HCT116 (cell line): ENCODE results near the gene ELP1. TPM values are rescaled to one million over a fixed set of nuclear protein-coding genes. Genes with fewer than 3 reads are reported as not detected.

Experiments used
- ATAC-seq: fragments of 200-7000 bp; cut with Tn5 transposase; 2 replicates; pipeline ENCODE4 v1.9.1; 2020; ENCODE audit warnings: mild to moderate bottlenecking, moderate library complexity
- BruUV-seq: library from RNA; stranded (reverse); fragments of 400-500 nt; replicated peaks from 2 replicates; lab custom pipeline; 2021; lab: Mats Ljungman, UMichigan
- CTCF ChIA-PET: fragments of 300-600 bp; sonication (Branson Sonifier 250); formaldehyde crosslinking; loops from one replicate; lab custom pipeline; 2021; ENCODE audit warnings: antibody characterized with exemption; lab: Charles Lee
- POLR2A ChIA-PET: fragments of 300-600, 350-600 bp; sonication (Branson Sonifier 250); formaldehyde crosslinking; loops from one replicate; lab custom pipeline; 2021; ENCODE audit warnings: antibody characterized with exemption; lab: Charles Lee
- RAD21 ChIA-PET, 2 experiments: fragments of 300-600 bp; sonication (Branson Sonifier 250); formaldehyde crosslinking; loops; one replicate each; lab custom pipeline; 2023; ENCODE audit warnings: low total read pairs in 2 of 2; ENCODE audit not compliant: uncharacterized antibody in 2 of 2, unreplicated experiment in 2 of 2, low non-redundant PET in 1 of 2; lab: Charles Lee
- DNase-seq: peaks from one replicate; pipeline ENCODE4 v3.0.0-alpha.2; 2010; ENCODE audit warnings: low read depth, low spot score
- H2AFZ ChIP-seq: fragments of 200-600 bp; shearing (Covaris generic), sonication (generic); 2 replicates; pipeline ENCODE4 v1.6.1; 2017; ENCODE audit warnings: low read depth, mixed run types, mixed read lengths, antibody characterized with exemption, low read length; ENCODE audit not compliant: poor library complexity, severe bottlenecking
- H3K27ac ChIP-seq: 2 replicates; pipeline ENCODE4 v1.5.1; 2012; ENCODE audit warnings: low read depth, low read length
- H3K27me3 ChIP-seq: fragments of 200-600 bp; sonication (generic); 2 replicates; pipeline ENCODE4 v1.6.1; 2016; ENCODE audit warnings: mixed run types, low read length, mixed read lengths; ENCODE audit not compliant: insufficient read depth
- H3K36me3 ChIP-seq, 2 experiments: fragments of 200-500 bp in 1 of 2; fragments of 200-600 bp in 1 of 2; sonication (Bioruptor generic) in 1 of 2; sonication (generic) in 1 of 2; 2 replicates each; pipeline versions ENCODE4 v1.5.1 to v1.6.1; 2014 to 2016; ENCODE audit warnings: low read length in 2 of 2, inconsistent platforms in 1 of 2, mixed read lengths in 1 of 2, mixed run types in 1 of 2; ENCODE audit not compliant: insufficient read depth in 2 of 2, control insufficient read depth in 1 of 2
- H3K4me1 ChIP-seq, 2 experiments: fragments of 200-600 bp in 1 of 2; sonication (generic) in 1 of 2; 2 replicates each; pipeline versions ENCODE4 v1.5.1 to v1.6.1; 2012 to 2017; ENCODE audit warnings: low read length in 2 of 2, inconsistent platforms in 1 of 2, mild to moderate bottlenecking in 1 of 2, mixed read lengths in 1 of 2, mixed run types in 1 of 2, moderate library complexity in 1 of 2; ENCODE audit not compliant: insufficient read depth in 2 of 2, control insufficient read depth in 1 of 2
- H3K4me2 ChIP-seq: fragments of 200-600 bp; sonication (generic); 2 replicates; pipeline ENCODE4 v1.6.1; 2017; ENCODE audit warnings: mixed run types, low read length, mixed read lengths
- H3K4me3 ChIP-seq, 2 experiments: fragments of 200-600 bp in 1 of 2; sonication (generic) in 1 of 2; replicated peaks in 1 of 2; 2 replicates each; pipeline ENCODE4 v1.5.1; 2011 to 2016; ENCODE audit warnings: low read length in 2 of 2, control low read depth in 1 of 2, low read depth in 1 of 2, mild to moderate bottlenecking in 1 of 2, mixed read lengths in 1 of 2, mixed run types in 1 of 2
- H3K79me2 ChIP-seq: fragments of 200-600 bp; sonication (generic); 2 replicates; pipeline ENCODE4 v1.6.1; 2017; ENCODE audit warnings: mild to moderate bottlenecking, mixed run types, low read length, moderate library complexity, mixed read lengths; ENCODE audit not compliant: insufficient read depth
- H3K9ac ChIP-seq: fragments of 200-600 bp; sonication (generic); 2 replicates; pipeline ENCODE4 v1.6.1; 2016; ENCODE audit warnings: low read length, mixed read lengths
- H3K9me2 ChIP-seq: fragments of 200-600 bp; sonication (generic), shearing (Covaris generic); 2 replicates; pipeline ENCODE4 v1.6.1; 2017; ENCODE audit warnings: mixed run types, mild to moderate bottlenecking, moderate library complexity; ENCODE audit not compliant: insufficient read depth
- H3K9me3 ChIP-seq, 2 experiments: fragments of 200-500 bp in 1 of 2; fragments of 200-600 bp in 1 of 2; sonication (Bioruptor generic) in 1 of 2; sonication (generic) in 1 of 2; 2 replicates each; pipeline ENCODE4 v1.6.1; 2014 to 2017; ENCODE audit warnings: low read length in 2 of 2, mixed read lengths in 2 of 2, inconsistent platforms in 1 of 2, low read depth in 1 of 2, mild to moderate bottlenecking in 1 of 2, mixed run types in 1 of 2, moderate library complexity in 1 of 2; ENCODE audit not compliant: control insufficient read depth in 1 of 2, insufficient read depth in 1 of 2
- H4K20me1 ChIP-seq: fragments of 200-600 bp; sonication (generic), shearing (Covaris generic); 2 replicates; pipeline ENCODE4 v1.6.1; 2017; ENCODE audit warnings: mixed run types, mild to moderate bottlenecking, moderate library complexity; ENCODE audit not compliant: insufficient read depth
- CBX3 ChIP-seq: IDR thresholded peaks from 2 replicates; pipeline ENCODE4 v1.6.1; 2012; ENCODE audit warnings: low read depth
- EGR1 ChIP-seq: IDR thresholded peaks from 2 replicates; pipeline ENCODE4 v1.6.1; 2012; ENCODE audit warnings: low read depth
- ELF1 ChIP-seq: IDR thresholded peaks from 2 replicates; pipeline ENCODE4 v1.6.1; 2012; ENCODE audit warnings: low read depth, borderline replicate concordance
- FOSL1 ChIP-seq: IDR thresholded peaks from 2 replicates; pipeline ENCODE4 v1.6.1; 2012; ENCODE audit warnings: low read depth
- JUND ChIP-seq: IDR thresholded peaks from 2 replicates; pipeline ENCODE4 v1.6.1; 2012
- MAX ChIP-seq: IDR thresholded peaks from 2 replicates; pipeline ENCODE4 v1.6.1; 2012
- POLR2AphosphoS5 ChIP-seq: IDR thresholded peaks from 2 replicates; pipeline ENCODE4 v1.6.1; 2011; ENCODE audit warnings: mild to moderate bottlenecking, low read depth, low read length, moderate library complexity
- SIN3A ChIP-seq: IDR thresholded peaks from 2 replicates; pipeline ENCODE4 v1.6.1; 2012; ENCODE audit warnings: low read depth
- SP1 ChIP-seq: IDR thresholded peaks from 2 replicates; pipeline ENCODE4 v1.6.1; 2012; ENCODE audit warnings: low read depth
- YY1 ChIP-seq: IDR thresholded peaks from 2 replicates; pipeline ENCODE4 v1.6.1; 2011; ENCODE audit warnings: low read length, low read depth, moderate library complexity, mild to moderate bottlenecking; ENCODE audit not compliant: insufficient replicate concordance; ENCODE audit errors: extremely low read depth
- ZBTB33 ChIP-seq: IDR thresholded peaks from 2 replicates; pipeline ENCODE4 v1.6.1; 2011; ENCODE audit warnings: mild to moderate bottlenecking, low read length, moderate library complexity; ENCODE audit not compliant: insufficient replicate concordance; ENCODE audit errors: extremely low read depth
- ZFX ChIP-seq: fragments of 450-650 bp; IDR thresholded peaks from 2 replicates; pipeline ENCODE4 v1.6.1; 2017
- intact Hi-C: fragments of 100-400 bp; cut with micrococcal nuclease; formaldehyde crosslinking; loops from 2 replicates; pipeline ENCODE4 v1.10.0; 2022
- total RNA-seq: library from RNA; stranded (reverse); gene quantifications from one replicate; pipeline ENCODE4 v1.2.1, GENCODE V29; 2021; ENCODE audit not compliant: unreplicated experiment
- TF ChIP-seq, protein P1 (sequence below): IDR thresholded peaks from 2 replicates; pipeline ENCODE4 v1.6.1; 2012; ENCODE audit warnings: low read depth

The ELP1 gene
- total RNA-seq, 1 experiment from 2014 or later: 28.8 TPM

GRCh38 chr9:108928386-108928785 lies 5.5 kb downstream of the ELP1 start:
- intact Hi-C loops: no loop called here
- H3K27me3 ChIP-seq: no peaks in the 10 kb centered on the region
- ATAC-seq (no peak), DNase-seq (no peak)
- ChIA-PET POLR2A (no interaction called here), CTCF (no interaction called here), RAD21 (no interaction called here)
- H3K4me3 ChIP-seq: no peak overlapping the region
- no TSS peak for BruUV-seq
- TF ChIP-seq ZBTB33 (no peak), YY1 (no peak)
- no peaks in the 10 kb centered on the region for H3K9me3 ChIP-seq
- no peak overlapping the region for H3K4me2 ChIP-seq
- H3K9me2 ChIP-seq: no peaks in the 10 kb centered on the region
- H3K79me2 ChIP-seq: peaks cover 28% of the 10 kb centered on the region
- H3K9ac ChIP-seq: no peak overlapping the region
- peaks cover 4 to 7% of the 10 kb centered on the region in 2 experiments; a peak in 3 of 4 replicates for H3K4me1 ChIP-seq
- no peak overlapping the region for H2AFZ ChIP-seq
- no peak overlapping the region for H3K27ac ChIP-seq
- peaks cover 28 to 29% of the 10 kb centered on the region in 2 experiments for H3K36me3 ChIP-seq
- no peaks in the 10 kb centered on the region for H4K20me1 ChIP-seq

- DNase-seq: no peak
- CTCF ChIA-PET: no interaction called here
- no peak overlapping the region for H3K4me2 ChIP-seq
- H3K4me1 ChIP-seq: no peaks in the 10 kb centered on the region
- no peaks in the 10 kb centered on the region for H3K9me3 ChIP-seq
- no peak overlapping the region for H3K27ac ChIP-seq
- TF ChIP-seq, protein P1, sequence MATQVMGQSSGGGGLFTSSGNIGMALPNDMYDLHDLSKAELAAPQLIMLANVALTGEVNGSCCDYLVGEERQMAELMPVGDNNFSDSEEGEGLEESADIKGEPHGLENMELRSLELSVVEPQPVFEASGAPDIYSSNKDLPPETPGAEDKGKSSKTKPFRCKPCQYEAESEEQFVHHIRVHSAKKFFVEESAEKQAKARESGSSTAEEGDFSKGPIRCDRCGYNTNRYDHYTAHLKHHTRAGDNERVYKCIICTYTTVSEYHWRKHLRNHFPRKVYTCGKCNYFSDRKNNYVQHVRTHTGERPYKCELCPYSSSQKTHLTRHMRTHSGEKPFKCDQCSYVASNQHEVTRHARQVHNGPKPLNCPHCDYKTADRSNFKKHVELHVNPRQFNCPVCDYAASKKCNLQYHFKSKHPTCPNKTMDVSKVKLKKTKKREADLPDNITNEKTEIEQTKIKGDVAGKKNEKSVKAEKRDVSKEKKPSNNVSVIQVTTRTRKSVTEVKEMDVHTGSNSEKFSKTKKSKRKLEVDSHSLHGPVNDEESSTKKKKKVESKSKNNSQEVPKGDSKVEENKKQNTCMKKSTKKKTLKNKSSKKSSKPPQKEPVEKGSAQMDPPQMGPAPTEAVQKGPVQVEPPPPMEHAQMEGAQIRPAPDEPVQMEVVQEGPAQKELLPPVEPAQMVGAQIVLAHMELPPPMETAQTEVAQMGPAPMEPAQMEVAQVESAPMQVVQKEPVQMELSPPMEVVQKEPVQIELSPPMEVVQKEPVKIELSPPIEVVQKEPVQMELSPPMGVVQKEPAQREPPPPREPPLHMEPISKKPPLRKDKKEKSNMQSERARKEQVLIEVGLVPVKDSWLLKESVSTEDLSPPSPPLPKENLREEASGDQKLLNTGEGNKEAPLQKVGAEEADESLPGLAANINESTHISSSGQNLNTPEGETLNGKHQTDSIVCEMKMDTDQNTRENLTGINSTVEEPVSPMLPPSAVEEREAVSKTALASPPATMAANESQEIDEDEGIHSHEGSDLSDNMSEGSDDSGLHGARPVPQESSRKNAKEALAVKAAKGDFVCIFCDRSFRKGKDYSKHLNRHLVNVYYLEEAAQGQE: no peak
- no peak for TF ChIP-seq FOSL1
- TF ChIP-seq EGR1: no peak
- TF ChIP-seq MAX: no peak
- no peak for TF ChIP-seq POLR2AphosphoS5
- no peak for TF ChIP-seq ZFX
- TF ChIP-seq ELF1: no peak
- TF ChIP-seq SIN3A: no peak
- no peak for TF ChIP-seq JUND
- no peak for TF ChIP-seq CBX3
- TF ChIP-seq SP1: no peak
- TF ChIP-seq, all 23 proteins: peak for 0
- no peaks in the 10 kb centered on the region for H3K27me3 ChIP-seq
- ATAC-seq: no peak
- RAD21 ChIA-PET: no interaction called here
- H3K36me3 ChIP-seq: peaks cover 29 to 30% of the 10 kb centered on the region in 2 experiments
- intact Hi-C loops: no loop called here
- no TSS peak for BruUV-seq
- no peaks in the 10 kb centered on the region for H3K9me2 ChIP-seq
- POLR2A ChIA-PET: no interaction called here
- H3K4me3 ChIP-seq: no peak overlapping the region
- H3K9ac ChIP-seq: no peak overlapping the region
- H3K79me2 ChIP-seq: no peaks in the 10 kb centered on the region
- H4K20me1 ChIP-seq: no peaks in the 10 kb centered on the region
- no peak overlapping the region for H2AFZ ChIP-seq
Measured at GRCh38 chr9:108924466-108924865, 9.5 kb downstream of the ELP1 start.
